Fibroblast of skin of abdomen (primary cell): ENCODE measurements around the gene UNC5B.

Source experiments
- DNase-seq: peaks from one replicate; pipeline ENCODE4 v3.0.0-alpha.2; 2013

The UNC5B gene

GRCh38 chr10:71223347-71224058, 11.1 kb downstream of the UNC5B start:
- no peak for DNase-seq

GRCh38 chr10:71225291-71226058, 13.1 kb downstream of the UNC5B start:
- DNase-seq: no peak

GRCh38 chr10:71228875-71229675, 16.7 kb downstream of the UNC5B start:
- no peak for DNase-seq

- DNase-seq: no peak
These were observed 17.6 kb downstream of the UNC5B start for GRCh38 chr10:71229726-71230655.

- DNase-seq: no peak
These were observed 18.3 kb downstream of the UNC5B start for GRCh38 chr10:71230656-71231025.

GRCh38 chr10:71231206-71231605, 18.8 kb downstream of the UNC5B start:
- DNase-seq: no peak

- DNase-seq: no peak
These were observed 20.0 kb downstream of the UNC5B start for GRCh38 chr10:71232089-71232998.

GRCh38 chr10:71233482-71233892, 21.1 kb downstream of the UNC5B start:
- no peak for DNase-seq

- DNase-seq: no peak
These were observed 21.9 kb downstream of the UNC5B start for GRCh38 chr10:71234004-71234894.

GRCh38 chr10:71234970-71235685, 22.8 kb downstream of the UNC5B start:
- peak; percentile 79 for DNase-seq

GRCh38 chr10:71235808-71236207, 23.4 kb downstream of the UNC5B start:
- no peak for DNase-seq

GRCh38 chr10:71236286-71236685, 23.9 kb downstream of the UNC5B start:
- DNase-seq: peak; percentile 76

GRCh38 chr10:71236822-71237682, 24.7 kb downstream of the UNC5B start:
- DNase-seq: no peak

- DNase-seq: no peak
These were observed 25.7 kb downstream of the UNC5B start for GRCh38 chr10:71237843-71238623.

GRCh38 chr10:71238626-71239025, 26.3 kb downstream of the UNC5B start:
- DNase-seq: no peak

- DNase-seq: no peak
These were observed 27.0 kb downstream of the UNC5B start for GRCh38 chr10:71239131-71239915.
